Heart left ventricle (tissue), 13 donors: ENCODE measurements around the gene DNMT3A.

Experiments used
- CTCF ChIP-seq, 12 donors: fragments of 200-600 bp; sonication (generic) in 4 of 12; IDR thresholded peaks; one replicate each; pipeline versions ENCODE4 v1.5.0 to v1.8.0; 2018 to 2022; ENCODE audit warnings: antibody characterized with exemption in 12 of 12, mild to moderate bottlenecking in 5 of 12
- POLR2A ChIP-seq, 2 donors: fragments of 450-650 bp; IDR thresholded peaks; one replicate each; pipeline ENCODE4 v1.6.1; 2017; ENCODE audit warnings: antibody characterized with exemption in 2 of 2, mild to moderate bottlenecking in 2 of 2, moderate library complexity in 2 of 2
- donor health status: ischemic (EF 13 %, LVEDD 7.1; RV severe dilation, severe dysfunction).
- donor health status: DM: no; HTN: yes; CAD: no.
- donor health status: DM: no; HTN: no; CAD: no.
- donor health status: ischemic (EF 25% LVEDD 6.9; RV normal size, moderate dysfunction).
- donor health status: ischemic (EF 25% LVEDD 5.7; RV mildly dilated, moderate dysfunction).
- donor health status: ischemic (EF 35%, LVEDD 5.7; RV mildly dilated, moderate dysfunction).
- donor health status: nonischemic (EF 11% LVEDD 7.7; RV severe dilation, severe dysfunction).
- donor health status: DM: yes; HTN: yes; CAD: no.
- donor health status: PGD.
- donor health status: ischemic (EF 29% LVEDD 5.4; RV normal size, mild dysfunction).
- donor health status: nonischemic (EF 23%, LVEDD 6.1; RV moderate dilation, normal function).

GRCh38 chr2:25324251-25324650, 17.5 kb downstream of the DNMT3A start:
- TF ChIP-seq CTCF (IDR thresholded peaks at IDR 0.05) (no peak), POLR2A (IDR thresholded peaks at IDR 0.05) (no peak)
